ENCODE results near the gene TMEM88. TPM values are rescaled to one million over a fixed set of nuclear protein-coding genes. Genes with fewer than 3 reads are reported as not detected.

The TMEM88 gene
- total RNA-seq, 1 donor from 2014 or later = 1.6 TPM

DNA sequence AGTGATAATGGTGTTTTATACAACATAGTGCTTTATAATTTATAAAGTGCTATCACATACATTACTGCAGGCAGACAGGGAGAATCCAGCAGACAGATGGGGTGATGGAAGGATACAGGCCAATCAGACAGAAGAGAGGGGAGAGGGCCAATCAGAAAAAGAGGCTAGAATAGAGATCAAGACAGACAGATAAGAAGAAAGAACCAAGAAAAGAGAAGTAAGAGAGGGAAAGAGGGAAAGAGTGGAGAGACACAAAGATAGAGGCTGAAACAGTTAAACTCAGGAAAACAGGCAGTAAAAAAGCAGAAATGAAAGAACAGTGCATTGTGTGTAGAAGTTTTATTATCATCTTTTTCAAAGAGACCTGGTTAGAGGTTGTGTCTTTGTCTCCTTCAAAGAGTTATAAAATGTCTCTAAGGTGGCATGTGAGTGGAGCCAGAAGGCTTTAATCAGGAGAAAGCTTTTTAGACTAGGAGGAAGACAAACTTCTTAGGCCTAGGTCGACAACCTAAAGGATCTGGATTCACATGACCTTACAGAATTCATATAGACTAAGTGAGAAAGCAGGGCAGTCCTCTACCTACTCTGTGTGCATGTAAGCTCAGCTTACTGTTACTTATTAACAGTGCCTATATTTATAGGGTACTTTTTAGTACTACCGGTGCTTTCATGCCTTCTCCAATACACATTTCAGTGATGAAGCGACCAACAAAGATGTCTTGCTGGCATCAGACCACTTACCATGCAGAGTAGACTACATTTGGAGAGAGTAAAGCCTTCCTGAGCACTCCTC lies 25.4 kb downstream of the TMEM88 start:
- intact Hi-C loops (cut with micrococcal nuclease) = no loop called here

DNA sequence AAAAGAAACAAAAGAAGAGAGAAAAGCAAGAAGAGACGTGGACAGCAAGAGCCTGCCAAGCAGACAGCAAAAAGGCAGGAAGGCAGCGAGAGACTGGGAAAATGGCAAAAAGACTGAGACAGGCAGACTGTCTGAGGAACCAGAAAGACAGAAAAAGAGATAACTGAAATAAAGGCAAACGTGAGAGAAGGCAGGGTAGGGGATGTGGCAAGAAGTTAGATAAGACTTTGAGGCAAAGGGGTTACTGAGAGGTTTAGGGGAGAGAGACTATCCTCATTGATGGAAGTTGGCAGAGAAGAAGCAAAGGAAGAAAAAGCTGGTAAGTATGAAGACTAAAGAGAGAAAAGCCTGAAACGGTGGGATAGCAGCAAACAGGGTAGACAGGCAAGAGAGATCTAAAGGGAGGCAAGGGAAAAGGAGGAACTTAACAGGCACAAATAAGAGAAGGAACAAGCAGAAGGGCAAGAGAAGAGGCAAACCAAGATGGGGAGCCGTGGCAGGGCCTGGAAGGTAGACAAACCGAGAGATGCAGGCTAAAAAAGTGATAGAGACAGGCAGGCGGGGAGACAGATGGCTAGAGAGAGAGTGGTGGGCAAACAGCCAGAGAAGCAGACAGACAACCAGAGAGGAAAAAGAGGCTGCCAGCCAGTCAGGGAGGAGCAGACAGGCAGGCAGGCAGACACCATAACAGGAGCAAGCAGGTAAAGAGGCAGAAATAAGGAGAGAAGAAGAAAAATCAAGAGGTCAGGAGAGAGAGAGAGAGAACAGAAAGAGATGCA lies 26.6 kb downstream of the TMEM88 start:
- intact Hi-C loops (cut with micrococcal nuclease) = no loop called here

DNA sequence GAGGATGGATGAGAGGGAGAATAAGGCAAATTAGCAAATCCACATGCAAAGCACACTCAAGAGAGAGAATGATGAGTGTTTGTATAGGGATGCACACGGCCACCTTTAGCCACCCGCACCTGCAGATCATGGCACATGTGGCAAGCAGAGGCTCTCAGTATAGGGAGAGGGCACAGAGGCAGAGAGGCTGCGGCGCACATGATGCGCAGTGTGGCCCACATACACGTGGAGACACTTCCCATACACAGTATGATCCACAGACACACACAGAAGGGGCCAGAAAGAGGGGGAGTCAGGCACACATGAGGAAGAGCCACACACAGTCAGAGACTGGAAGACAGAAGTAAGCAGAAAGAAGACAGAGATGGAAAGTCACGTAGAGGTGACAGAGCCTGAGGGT lies 27.2 kb downstream of the TMEM88 start:
- intact Hi-C loops (cut with micrococcal nuclease) = no loop called here

DNA sequence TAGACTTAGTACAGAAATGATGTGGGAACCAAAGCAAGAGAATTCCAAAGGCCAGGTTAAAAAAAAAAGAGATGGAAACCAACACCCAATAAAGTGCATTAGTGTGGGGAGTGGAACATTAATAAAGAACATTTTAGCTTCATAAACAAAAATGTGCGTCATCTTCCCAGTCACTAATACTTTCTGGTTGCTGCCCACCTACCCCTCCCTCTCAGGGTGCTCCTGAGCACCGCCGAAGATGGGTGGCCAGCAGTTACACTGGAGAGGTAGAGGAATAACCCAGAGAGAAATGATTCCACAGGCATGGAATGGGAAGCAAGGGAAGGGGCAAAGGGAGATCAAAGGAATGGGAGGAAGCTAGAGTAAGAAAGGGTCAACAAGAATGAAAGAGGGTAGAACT lies 27.8 kb downstream of the TMEM88 start:
- intact Hi-C loops (cut with micrococcal nuclease) = no loop called here

DNA sequence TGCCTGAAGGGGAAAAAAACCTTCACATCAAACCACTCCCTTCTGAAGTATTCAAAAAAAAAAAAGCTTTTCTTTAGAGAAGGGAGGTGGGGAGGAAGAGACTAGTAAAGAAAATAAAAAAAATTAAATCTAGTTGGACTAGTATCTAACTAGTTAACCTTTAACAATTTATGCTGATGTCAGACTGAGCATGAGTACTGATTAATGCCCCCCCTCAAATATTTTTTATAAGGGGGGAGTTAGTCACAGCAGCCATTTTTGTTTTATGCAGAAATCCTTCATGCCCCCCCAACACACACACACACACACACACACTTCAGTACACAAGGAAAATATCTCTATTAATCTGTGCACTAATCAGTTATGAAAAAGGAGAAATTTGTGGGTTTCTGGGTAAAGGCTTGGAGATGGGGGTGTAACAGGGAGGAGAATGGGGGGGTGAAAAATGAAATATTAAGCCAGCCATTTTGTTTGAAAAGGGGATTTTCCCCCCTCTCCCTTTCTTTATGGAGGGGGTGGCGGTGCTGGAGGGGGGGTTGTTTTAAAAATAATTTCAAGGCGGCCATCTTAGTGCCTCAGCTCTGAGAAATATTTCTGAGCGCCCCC lies 29.0 kb downstream of the TMEM88 start:
- intact Hi-C loops (cut with micrococcal nuclease) = no loop called here

DNA sequence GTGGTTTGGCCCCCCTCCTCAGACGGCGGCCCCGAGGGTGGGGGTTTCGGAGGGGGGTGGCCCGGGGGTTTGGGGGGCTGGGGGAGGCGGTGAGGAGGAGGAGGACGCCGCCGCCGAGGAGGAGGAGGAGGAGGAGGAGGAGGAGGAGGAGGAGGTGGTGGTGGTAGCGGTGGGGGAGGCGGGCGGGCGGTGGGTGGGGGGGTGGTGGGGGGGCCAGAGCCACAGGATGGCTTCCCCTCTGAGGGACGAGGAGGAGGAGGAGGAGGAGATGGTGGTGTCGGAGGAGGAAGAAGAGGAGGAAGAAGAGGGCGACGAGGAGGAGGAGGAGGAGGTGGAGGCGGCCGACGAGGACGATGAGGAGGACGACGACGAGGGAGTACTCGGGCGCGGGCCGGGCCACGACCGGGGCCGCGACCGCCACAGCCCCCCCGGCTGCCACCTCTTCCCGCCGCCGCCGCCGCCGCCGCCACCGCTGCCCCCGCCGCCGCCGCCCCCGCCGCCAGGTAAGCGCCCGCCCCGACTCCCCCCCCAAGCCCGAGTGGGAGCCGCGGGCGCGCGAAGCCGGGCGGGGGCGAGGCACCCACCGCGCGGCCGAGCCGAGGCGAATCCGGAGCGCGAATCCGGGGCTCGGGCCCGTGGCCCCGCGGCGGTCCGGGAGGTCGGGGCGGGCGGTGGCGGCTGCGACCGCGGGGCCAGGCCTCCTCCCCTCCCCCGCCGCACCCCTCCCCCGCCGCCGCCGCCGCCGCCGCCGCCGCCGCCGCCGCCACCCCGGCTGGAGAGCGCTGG lies 29.9 kb downstream of the TMEM88 start:
- intact Hi-C loops (cut with micrococcal nuclease) = no loop called here

DNA sequence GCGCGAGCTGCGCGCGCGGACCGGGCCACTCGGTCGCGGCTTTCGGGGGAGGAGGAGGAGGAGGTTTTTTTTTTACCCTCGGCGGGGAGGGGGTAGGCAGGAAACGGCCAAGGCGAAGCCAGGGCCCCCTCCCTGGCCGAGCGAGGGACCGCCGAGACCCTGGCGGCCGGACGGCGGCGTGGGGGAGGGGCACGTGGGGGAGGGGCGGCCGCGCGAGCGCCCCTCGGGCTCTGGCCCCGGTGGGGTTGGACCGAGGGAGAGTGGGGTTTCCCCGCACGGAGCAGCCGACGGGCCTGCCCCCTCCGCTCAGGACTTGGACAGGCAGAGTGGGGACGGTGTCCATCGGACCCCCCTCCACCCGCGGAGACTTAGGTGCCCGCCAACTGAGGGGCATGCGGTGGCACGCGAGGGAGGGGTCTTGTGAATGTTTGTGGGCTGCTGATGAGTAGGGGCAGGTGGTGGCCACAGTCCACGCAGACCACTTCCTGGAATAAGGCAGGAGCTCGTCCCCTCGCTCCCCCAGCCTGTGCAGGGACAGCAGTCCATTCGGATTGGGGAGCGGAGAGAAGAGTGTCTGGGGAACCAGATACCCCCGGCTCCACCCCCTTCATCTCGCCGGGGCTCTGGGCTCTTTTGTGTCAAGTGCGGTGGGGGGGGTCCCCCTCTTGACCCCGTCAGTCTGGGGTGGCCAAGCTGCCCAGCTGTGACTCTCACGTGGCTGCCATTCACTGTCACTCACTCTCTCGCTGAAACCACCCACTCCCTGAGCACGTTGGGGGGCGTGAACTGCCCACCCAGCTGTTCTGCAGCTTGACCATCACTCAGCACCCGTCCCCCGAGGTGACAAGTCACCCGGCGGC lies 30.7 kb downstream of the TMEM88 start:
- intact Hi-C loops (cut with micrococcal nuclease) = no loop called here

DNA sequence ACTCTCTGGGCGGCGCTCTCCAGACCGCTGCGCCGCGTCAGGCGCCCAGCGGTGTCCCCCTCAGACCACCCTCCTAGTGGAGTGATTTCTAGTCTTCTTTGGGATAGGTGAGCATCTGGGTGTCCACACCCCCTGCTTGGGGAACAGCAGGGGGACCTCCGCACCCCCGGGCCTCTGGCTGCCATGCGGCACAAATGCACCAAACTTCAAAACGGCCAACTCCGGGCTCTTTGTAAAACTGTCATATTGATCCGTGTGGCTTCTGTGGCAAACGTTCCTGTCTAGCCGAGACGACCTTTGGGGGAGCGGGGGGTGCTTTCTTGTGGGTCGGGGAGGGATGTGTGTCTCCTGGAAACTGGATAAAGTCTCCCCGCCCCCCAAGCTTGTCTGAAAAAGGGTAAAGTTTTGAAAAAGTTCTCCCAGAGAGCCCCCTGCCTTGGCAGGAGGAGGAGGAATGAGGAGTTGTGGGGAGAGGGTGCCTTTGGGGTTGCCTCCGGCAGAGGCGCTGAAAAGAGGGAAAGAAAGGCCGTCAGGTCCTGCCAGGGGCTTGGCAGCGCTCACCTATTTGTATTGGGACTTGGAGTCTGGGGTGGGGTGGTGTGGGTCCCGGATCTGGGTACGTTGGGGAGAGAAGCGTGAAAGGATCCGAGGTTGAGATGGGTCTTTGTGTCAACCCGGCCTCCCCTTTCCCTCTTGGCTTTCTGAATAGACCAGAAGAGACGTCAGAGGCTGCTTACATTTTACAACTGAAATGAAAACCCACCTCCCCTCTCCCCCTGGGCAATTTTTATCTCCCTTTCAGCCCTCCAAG lies 31.6 kb downstream of the TMEM88 start:
- intact Hi-C loops (cut with micrococcal nuclease) = loop anchor here (1.0 kb wide), 5 partner anchors 29 to 104 kb away; partner anchors contain the start of genes CNTROB, KDM6B and NAA38

DNA sequence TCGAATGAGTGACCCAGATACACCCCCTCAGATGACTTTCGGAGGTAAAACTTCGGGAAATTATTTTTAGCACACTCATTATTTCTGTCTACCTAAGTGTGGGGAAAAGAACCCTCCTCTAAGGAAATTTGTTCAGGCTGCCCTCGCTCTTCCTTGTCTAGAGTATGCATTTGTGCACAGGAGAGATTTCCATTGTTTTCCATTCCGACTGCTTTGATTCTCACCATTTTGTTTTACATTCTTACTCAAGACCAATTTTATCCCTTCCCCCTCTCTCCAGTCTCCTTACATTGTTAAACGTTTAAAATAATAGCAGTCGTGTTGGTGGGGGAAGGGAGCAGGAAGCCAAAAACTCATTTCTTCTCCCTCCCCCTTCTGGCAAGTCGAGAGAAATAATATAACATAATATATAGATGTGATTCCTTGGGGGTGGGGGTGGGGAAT lies 32.2 kb downstream of the TMEM88 start:
- intact Hi-C loops (cut with micrococcal nuclease) = loop anchor here (1.0 kb wide), 5 partner anchors 28 to 103 kb away; partner anchors contain the start of genes CNTROB, KDM6B and NAA38

DNA sequence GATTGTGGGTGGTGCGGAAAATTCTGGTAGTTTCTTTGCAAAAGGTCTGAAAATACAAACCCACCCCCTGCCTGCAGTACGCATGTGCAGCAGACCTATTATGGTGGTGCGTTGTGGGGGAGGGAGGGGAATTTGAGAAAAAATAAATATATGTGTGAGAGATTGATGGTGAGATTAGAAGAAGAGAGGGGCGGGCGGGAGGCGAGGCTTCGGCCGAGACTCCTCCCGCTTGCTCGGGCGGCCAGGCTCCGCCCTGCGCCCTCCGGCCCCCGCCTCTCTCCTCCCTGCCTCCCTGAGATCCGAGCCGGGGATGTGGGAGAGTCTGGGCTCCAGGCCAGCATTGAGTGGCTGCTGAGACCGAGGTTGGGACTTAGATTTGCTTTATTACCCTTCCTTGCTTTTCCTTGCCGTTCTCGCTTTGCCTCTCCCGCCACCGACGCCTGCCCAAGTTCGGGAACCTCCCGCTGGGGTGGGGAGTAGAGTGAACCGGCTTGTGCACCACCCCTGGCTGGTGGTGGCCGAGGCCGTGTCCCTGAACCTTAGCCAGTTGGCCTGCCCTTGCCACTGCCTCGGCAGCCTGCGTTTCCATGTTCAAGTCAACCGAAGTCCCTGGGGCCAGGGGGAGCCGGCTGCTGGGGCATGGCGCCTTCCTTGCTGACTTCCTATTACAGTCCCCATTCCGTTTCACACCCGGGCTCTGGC lies 32.8 kb downstream of the TMEM88 start:
- intact Hi-C loops (cut with micrococcal nuclease) = loop anchor here (1.0 kb wide), 6 partner anchors 28 to 103 kb away; partner anchors contain the start of genes CNTROB, KDM6B and NAA38

DNA sequence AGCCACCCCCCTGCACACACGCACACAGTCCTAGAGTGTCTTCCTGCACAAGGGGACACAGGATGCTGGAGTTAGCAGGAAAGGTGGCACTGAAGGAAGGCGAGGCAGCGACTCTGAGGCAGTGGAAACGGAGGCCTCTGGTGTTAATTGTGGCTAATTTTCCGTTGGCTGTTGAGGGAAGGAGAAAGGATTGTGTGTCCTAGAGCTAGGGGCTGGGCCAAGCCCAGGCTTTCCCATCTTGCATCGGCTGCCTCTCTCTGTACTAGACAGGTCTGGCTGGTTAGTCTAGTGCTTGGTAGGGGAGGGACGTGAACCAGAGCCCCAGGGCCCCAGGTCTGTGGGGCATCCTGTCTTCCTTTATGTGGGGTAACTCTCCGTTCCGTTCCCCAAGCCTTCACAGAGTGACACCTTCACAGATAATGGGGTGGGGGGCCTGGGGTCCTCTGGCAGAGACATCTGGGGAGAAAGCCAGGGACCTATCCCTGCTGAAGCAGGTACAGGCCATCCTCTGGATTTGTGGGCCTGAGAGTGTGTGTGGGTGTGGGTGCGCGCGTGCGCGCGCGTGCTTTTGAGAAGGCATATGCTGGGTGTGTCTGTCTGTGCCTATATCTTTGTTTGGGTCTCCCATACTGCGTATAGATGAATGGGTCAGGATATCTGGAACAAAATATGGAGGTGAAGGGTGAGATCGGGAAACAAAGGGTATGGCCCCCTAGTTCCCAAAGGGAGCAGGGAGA lies 33.5 kb downstream of the TMEM88 start, which contains the start of gene CHD3:
CHD3 (plus strand) TSS at position 606 of the 737 bp plus-strand sequence. CDS start 212 bp downstream, outside the sequence.
- intact Hi-C loops (cut with micrococcal nuclease) = loop anchor here (1.0 kb wide), 1 partner anchor 44 kb away; no protein-coding TSS in a partner anchor

DNA sequence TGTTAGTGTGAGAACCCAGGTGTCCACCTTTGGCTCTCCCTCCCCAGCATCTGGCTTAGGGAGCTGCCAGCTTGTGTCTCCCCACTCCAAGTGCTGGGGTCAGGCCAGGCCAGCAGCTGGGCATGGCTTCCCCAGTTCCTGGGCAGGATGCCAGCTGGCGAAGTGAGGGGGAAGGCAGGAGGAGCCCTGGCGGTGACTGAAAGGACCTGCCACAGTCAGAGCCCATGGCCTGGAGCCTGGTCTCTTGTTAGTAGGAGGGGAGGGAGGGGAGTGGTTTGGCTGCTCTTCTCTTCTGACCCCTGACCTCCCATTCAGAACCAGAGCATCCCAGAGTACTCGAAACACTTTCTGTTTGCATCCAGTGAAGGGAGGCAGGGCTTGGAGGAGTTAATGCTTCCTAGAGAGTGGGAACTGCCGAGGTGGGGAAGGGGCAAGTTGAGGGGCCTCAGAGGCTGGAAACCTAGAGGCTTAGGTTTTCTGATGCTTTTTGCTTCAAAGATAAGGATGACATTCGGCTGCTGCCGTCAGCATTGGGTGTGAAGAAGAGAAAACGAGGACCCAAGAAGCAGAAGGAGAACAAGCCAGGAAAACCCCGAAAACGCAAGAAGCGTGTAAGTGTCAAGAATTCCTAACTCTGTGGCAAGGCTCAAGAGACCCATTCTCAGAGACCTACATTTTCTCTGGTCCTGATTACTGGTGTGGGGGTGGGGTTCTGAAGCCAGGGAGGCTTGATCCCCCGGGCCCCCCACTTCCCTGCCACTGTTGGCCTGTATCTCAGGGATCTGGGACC lies 34.5 kb downstream of the TMEM88 start:
- intact Hi-C loops (cut with micrococcal nuclease) = no loop called here

DNA sequence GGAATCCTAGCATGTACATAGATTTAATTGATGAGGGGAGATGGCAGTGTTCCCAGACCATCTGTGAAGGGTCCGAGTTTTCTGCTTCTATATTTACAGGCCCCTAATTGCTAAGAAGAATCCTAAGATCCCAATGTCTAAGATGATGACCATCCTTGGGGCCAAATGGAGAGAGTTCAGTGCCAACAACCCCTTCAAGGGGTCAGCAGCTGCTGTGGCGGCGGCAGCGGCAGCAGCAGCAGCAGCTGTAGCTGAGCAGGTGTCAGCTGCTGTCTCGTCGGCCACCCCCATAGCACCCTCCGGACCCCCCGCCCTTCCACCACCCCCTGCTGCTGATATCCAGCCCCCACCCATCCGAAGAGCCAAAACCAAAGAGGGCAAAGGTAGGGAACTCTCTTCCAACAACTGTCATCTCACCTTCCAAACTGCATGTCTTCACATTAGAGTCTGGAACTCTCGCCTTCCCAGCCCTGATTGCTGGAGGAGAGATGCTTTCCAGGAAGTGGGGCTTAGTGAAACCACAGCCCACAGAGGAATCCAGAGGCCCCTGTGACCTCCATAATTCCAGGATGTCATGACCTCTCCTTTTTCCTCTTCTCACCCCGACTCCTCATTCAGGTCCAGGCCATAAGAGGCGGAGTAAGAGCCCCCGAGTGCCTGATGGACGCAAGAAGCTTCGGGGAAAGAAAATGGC lies 38.5 kb downstream of the TMEM88 start:
- intact Hi-C loops (cut with micrococcal nuclease) = no loop called here

DNA sequence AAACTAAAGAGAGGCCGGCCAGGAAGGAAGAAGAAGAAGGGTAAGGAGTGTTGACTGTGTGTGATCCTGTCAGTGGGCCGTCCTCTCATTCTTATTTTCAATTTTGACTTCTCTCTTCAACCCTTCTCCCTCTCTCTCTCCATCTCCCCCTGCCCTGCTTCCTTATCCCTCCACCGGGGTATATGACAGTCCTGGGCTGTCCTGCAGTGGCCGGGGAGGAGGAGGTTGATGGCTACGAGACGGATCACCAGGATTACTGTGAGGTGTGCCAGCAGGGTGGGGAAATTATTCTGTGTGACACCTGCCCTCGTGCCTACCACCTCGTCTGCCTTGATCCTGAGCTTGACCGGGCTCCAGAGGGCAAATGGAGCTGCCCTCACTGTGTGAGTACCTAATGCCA lies 39.4 kb downstream of the TMEM88 start:
- intact Hi-C loops (cut with micrococcal nuclease) = no loop called here

DNA sequence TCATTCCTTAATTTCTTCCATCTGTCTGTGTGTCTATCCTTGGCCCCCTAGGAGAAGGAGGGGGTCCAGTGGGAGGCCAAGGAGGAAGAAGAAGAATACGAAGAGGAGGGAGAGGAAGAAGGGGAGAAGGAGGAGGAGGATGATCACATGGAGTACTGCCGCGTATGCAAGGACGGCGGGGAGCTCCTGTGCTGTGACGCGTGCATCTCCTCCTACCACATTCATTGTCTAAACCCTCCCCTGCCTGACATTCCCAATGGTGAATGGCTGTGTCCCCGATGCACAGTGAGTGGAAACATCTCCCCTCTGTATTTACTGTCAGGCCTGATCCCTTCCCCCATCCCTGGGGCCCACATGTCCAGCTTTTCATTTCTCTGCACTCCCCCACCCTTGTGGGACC lies 40.0 kb downstream of the TMEM88 start:
- intact Hi-C loops (cut with micrococcal nuclease) = no loop called here

DNA sequence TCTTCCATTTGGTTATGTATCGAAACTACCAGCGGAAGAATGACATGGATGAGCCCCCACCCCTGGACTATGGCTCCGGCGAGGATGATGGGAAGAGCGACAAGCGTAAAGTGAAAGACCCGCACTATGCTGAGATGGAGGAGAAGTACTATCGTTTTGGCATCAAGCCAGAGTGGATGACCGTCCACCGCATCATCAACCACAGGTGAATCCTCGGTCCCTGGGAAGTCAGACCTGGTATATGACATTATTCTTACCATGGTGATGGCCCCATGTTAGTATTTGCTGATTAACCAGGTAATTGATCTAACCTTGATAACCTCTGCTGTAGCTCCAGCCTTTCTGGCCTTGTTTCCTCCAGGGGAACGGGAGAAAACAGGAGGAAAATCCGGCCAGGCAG lies 42.2 kb downstream of the TMEM88 start:
- intact Hi-C loops (cut with micrococcal nuclease) = loop anchor here (1.0 kb wide), 1 partner anchor 34 kb away; no protein-coding TSS in a partner anchor

All from T-helper 1 cell treated with Interleukin-12 subunit alpha and Interleukin-12 subunit beta and Interleukin-4 antibody, amounts not matched to agents 30 ng/mL and 1 ng/mL, for 36 hours (primary cell).